Measurements from ENCODE around the gene EID3. TPM values are rescaled to one million over a fixed set of nuclear protein-coding genes. Genes with fewer than 3 reads are reported as not detected.

Gene EID3
- total and polyA plus RNA-seq, 2 of the 8 experiments (the other 6 are each of a cell fraction or from before 2014, with no cell fraction given), result 1.2 to 2.8 TPM

DNA sequence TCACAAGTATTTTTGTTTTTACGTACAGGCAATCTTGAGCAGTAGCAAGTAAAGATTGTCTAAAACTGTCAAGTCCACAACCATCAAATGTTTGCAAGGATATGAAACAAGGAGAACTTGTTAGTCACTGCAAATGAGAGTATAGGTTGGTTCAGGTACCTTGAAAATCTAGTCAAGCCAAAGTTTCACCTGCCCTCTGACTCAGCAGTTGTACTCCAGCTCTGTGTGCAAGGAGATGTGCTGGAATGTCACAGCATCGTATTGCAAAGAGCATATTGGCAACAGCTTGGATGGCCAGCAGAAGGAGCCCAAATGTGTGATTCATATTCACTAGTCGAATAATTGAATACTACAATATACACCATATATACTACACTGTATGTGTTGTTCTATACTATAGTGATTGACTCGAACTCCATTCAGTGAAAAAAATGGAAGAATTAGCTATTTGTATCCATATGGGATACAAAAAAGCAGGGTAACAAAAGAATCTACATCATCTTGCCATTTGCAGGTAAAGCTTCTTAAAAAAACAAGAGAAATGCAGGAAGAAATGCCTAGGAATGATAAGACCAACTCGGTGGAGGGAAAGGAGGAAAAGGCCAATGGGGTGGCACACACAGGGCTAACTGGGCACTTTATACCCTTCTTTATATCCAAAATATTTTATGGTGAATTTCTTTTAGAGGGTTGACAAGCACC is 44.0 kb downstream of the EID3 start:
- Histone ChIP-seq H2AFZ (ENCODE audit: low read length) (no peak overlapping the region), H3K27me3 (replicated peaks in 1 of 4; ENCODE audit: control insufficient read depth in 3 of 4, extremely low read depth in 1 of 4, insufficient read depth in 3 of 4, low read length in 3 of 4) (no peaks in the 10 kb centered on the region), H3K9me3 (ENCODE audit: insufficient read depth in 2 of 2, low read depth in 1 of 2, low read length in 1 of 2) (no peaks in the 10 kb centered on the region), H4K5ac (ENCODE audit: insufficient read length, low read depth, low read length) (no peak overlapping the region), H4K8ac (ENCODE audit: extremely low read depth, insufficient read depth, low read length) (no peak overlapping the region), H3K9ac (replicated peaks in 1 of 4; ENCODE audit: extremely low read depth in 1 of 4, low read depth in 3 of 4, low read length in 3 of 4) (no peak overlapping the region), H3K4me1 (replicated peaks in 1 of 4; ENCODE audit: control insufficient read depth in 3 of 4, insufficient read depth in 4 of 4, low read length in 3 of 4) (peaks cover 0 to 8% (median 6%) of the 10 kb centered on the region in 4 experiments; a peak in 5 of 7 replicates), H3K36me3 (ENCODE audit: control insufficient read depth in 2 of 4, insufficient read depth in 4 of 4, low read length in 3 of 4) (peaks cover 10 to 39% (median 12%) of the 10 kb centered on the region in 4 experiments), H3K4me2 (ENCODE audit: insufficient read depth in 1 of 2, low read depth in 2 of 2, low read length in 2 of 2) (no peak overlapping the region), H3K4ac (replicated peaks; ENCODE audit: insufficient read length, low read depth, low read length) (no peak overlapping the region), H3K4me3 (ENCODE audit: extremely low read depth in 1 of 4, insufficient read depth in 2 of 4, low read depth in 3 of 4, low read length in 4 of 4) (no peak overlapping the region), H3K18ac (ENCODE audit: extremely low read depth, low read length) (no peak overlapping the region), H2BK15ac (ENCODE audit: low read length) (no peak overlapping the region), H4K91ac (replicated peaks; ENCODE audit: insufficient read length, low read length) (no peak overlapping the region), H3K79me1 (ENCODE audit: low read depth, low read length) (no peaks in the 10 kb centered on the region; the same call in 1 of the 2 replicates), H2BK12ac (ENCODE audit: low read depth, low read length) (no peak overlapping the region), H2BK5ac (ENCODE audit: low read depth, low read length) (no peak overlapping the region), H2BK120ac (replicated peaks; ENCODE audit: low read depth, low read length) (no peak overlapping the region), H3K27ac (ENCODE audit: low read depth, low read length) (no peak overlapping the region), H3K23me2 (ENCODE audit: low read depth, low read length) (no peaks in the 10 kb centered on the region), H3K23ac (ENCODE audit: insufficient read length) (no peak overlapping the region), H2BK20ac (ENCODE audit: low read length) (no peak overlapping the region), H3K79me2 (ENCODE audit: control insufficient read depth in 1 of 2, insufficient read depth in 2 of 2, low read length in 2 of 2) (0 out of 4 replicates have a peak, but pooled peaks cover 0 to 3% of the 10 kb centered on the region in 2 experiments), H3K14ac (ENCODE audit: insufficient read length) (no peak overlapping the region), H2AK5ac (ENCODE audit: low read depth, low read length) (no peak overlapping the region), H4K20me1 (replicated peaks in 1 of 2; ENCODE audit: control insufficient read depth in 1 of 2, insufficient read depth in 2 of 2, low read length in 2 of 2) (peaks cover 0 to 7% of the 10 kb centered on the region in 2 experiments), H3K56ac (replicated peaks; ENCODE audit: insufficient read length, low read depth, low read length) (no peak overlapping the region)
- WGBS, 2 experiments (ENCODE audit: extremely low coverage in 1 of 2, insufficient coverage in 1 of 2, insufficient read length in 1 of 2, insufficient replicate concordance in 2 of 2, low coverage in 1 of 2, low lambda C conversion rate in 2 of 2, missing lambda C conversion rate in 1 of 2), result 84% methylated on average over 5 of the region's 5 CpGs; no CpG with 5 or more reads in 1 of the 2 experiments
- CTCF ChIA-PET (ENCODE audit: partially characterized antibody), result interaction anchor here (0.6 to 0.9 kb wide), 2 partner anchors 11 to 15 kb away, joined by 3 to 5 read pairs; no protein-coding TSS in a partner anchor
- TF ChIP-seq TEAD4 (IDR thresholded peaks at IDR 0.05; ENCODE audit: low read depth, low read length) (no peak), USF2 (IDR thresholded peaks at IDR 0.05; ENCODE audit: low read length) (no peak), KDM4A (IDR thresholded peaks at IDR 0.05; ENCODE audit: low read depth, low read length, severe bottlenecking) (no peak), JUND (IDR thresholded peaks at IDR 0.05; ENCODE audit: low read length) (no peak), E2F6 (IDR thresholded peaks at IDR 0.05) (no peak)
- TF ChIP-seq, protein P1, sequence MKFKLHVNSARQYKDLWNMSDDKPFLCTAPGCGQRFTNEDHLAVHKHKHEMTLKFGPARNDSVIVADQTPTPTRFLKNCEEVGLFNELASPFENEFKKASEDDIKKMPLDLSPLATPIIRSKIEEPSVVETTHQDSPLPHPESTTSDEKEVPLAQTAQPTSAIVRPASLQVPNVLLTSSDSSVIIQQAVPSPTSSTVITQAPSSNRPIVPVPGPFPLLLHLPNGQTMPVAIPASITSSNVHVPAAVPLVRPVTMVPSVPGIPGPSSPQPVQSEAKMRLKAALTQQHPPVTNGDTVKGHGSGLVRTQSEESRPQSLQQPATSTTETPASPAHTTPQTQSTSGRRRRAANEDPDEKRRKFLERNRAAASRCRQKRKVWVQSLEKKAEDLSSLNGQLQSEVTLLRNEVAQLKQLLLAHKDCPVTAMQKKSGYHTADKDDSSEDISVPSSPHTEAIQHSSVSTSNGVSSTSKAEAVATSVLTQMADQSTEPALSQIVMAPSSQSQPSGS (IDR thresholded peaks at IDR 0.05; ENCODE audit: low read length), result no peak
- POLR2A ChIA-PET (ENCODE audit: partially characterized antibody), result interaction anchor here (0.8 kb wide), 1 partner anchor 9 kb away, joined by 3 read pairs; no protein-coding TSS in a partner anchor
- FAIRE-seq (no peak), DNase-seq (ENCODE audit: low read depth in 1 of 2, low spot score in 2 of 2) (no peak)
